ENCODE data around the gene COL25A1. TPM values are rescaled to one million over a fixed set of nuclear protein-coding genes. Genes with fewer than 3 reads are reported as not detected.

COL25A1 gene
- total RNA-seq, 1 donor from 2014 or later = 3.9 TPM

DNA sequence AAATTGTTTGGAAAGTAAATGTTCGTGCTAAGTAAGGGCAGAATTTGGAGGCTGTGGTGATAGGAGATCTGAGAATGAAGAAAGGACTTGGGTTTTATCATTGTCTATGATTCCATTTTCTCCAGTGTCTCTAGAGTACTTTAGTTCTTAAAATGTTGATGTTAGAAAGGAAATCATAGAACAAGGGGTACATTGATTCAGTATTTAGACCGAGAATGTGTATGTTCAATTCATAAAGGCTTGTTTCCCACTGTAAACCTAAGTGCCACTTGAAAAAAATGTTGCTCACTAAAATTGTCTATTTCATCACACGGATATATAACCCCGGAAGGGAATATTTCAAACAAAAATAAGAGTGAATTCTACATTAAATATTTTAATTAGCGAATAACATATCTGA is 380.3 kb downstream of the COL25A1 start:
- Mint-ChIP-seq H3K9me3 (ENCODE audit: low read depth) (no peaks in the 10 kb centered on the region), H3K36me3 (ENCODE audit: insufficient read depth) (no peaks in the 10 kb centered on the region), H3K4me1 (ENCODE audit: low read depth) (peaks cover 6% of the 10 kb centered on the region), H3K4me3 (ENCODE audit: low read depth) (no peak overlapping the region), H3K27ac (no peak overlapping the region), H3K27me3 (no peaks in the 10 kb centered on the region)
- TF ChIP-seq CTCF (IDR thresholded peaks at IDR 0.05; ENCODE audit: unreplicated experiment) = no peak
- no peak for DNase-seq (ENCODE audit: low spot score, unreplicated experiment)

- Mint-ChIP-seq H3K27me3 (no peaks in the 10 kb centered on the region), H3K27ac (no peak overlapping the region), H3K36me3 (ENCODE audit: insufficient read depth) (no peaks in the 10 kb centered on the region), H3K9me3 (ENCODE audit: low read depth) (no peaks in the 10 kb centered on the region), H3K4me3 (ENCODE audit: low read depth) (no peak overlapping the region), H3K4me1 (ENCODE audit: low read depth) (peaks cover 6% of the 10 kb centered on the region)
- no peak for TF ChIP-seq CTCF (IDR thresholded peaks at IDR 0.05; ENCODE audit: unreplicated experiment)
- no peak for DNase-seq (ENCODE audit: low spot score, unreplicated experiment)
Observed at GRCh38 chr4:108920395-108921087, 381.9 kb downstream of the COL25A1 start.

DNA sequence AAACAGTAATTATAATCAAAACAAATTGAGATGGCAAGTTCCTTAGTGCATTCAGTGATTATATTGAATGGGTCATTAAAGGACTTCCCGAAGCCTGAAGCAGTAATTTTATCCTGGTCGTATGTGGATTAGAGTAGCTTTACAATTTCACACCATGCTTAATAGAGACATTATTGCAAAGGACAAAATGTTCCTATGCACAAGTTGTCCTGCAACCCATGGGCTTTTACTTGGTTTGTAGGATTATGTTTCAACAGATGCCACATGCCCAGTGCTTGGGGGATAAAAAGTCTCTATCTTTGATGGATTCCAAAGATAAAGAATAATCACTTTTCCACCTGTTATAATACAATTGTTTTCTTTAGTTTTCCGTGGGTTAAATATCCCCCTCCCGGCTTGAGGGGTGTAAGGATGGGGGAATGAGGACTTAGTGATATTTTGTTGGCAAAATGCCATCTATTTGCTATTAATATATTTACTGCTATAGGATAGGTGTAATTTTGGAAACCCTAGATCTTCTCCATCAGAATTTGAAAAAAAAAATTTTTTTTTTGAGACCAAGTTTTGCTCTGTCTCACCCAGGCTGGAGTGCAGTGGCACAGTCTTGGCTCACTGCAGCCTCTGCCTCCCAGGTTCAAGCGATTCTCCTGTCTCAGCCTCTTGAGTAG is 383.1 kb downstream of the COL25A1 start:
- no peak for DNase-seq (ENCODE audit: low spot score, unreplicated experiment)
- no peak for TF ChIP-seq CTCF (IDR thresholded peaks at IDR 0.05; ENCODE audit: unreplicated experiment)
- Mint-ChIP-seq H3K4me1 (ENCODE audit: low read depth) (peaks cover 6% of the 10 kb centered on the region), H3K27ac (no peak overlapping the region), H3K27me3 (no peaks in the 10 kb centered on the region), H3K36me3 (ENCODE audit: insufficient read depth) (no peaks in the 10 kb centered on the region), H3K4me3 (ENCODE audit: low read depth) (no peak overlapping the region), H3K9me3 (ENCODE audit: low read depth) (no peaks in the 10 kb centered on the region)

DNA sequence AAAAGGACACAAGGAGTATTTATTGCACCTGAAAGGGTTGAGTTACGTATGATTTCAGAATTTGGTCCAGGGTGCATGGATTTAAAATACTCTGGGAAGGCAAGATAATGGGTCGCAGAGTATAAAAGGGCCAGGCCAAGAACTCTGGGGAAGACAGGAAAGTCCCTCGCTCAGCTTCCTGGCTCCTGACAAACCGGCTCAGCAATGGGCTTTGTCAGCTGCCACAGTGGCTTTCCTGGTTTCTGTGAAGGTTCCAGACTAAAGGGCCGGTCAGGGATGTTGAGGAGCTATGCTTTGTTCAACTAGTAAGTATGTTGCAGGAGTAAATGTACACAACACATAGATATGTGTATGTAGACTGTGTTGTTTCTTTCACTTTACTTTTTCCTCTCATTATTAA is 385.2 kb downstream of the COL25A1 start:
- TF ChIP-seq CTCF (IDR thresholded peaks at IDR 0.05; ENCODE audit: unreplicated experiment) = no peak
- no peaks in the 10 kb centered on the region for H3K9me3 Mint-ChIP-seq (ENCODE audit: low read depth)
- H3K4me1 Mint-ChIP-seq (ENCODE audit: low read depth) = peaks cover 6% of the 10 kb centered on the region
- DNase-seq (ENCODE audit: low spot score, unreplicated experiment) = no peak
- no peaks in the 10 kb centered on the region for H3K27me3 Mint-ChIP-seq
- H3K4me3 Mint-ChIP-seq (ENCODE audit: low read depth) = no peak overlapping the region
- H3K27ac Mint-ChIP-seq = no peak overlapping the region
- H3K36me3 Mint-ChIP-seq (ENCODE audit: insufficient read depth) = no peaks in the 10 kb centered on the region

- no peak for TF ChIP-seq CTCF (IDR thresholded peaks at IDR 0.05; ENCODE audit: unreplicated experiment)
- Mint-ChIP-seq H3K4me1 (ENCODE audit: low read depth) (peaks cover 10% of the 10 kb centered on the region), H3K9me3 (ENCODE audit: low read depth) (no peaks in the 10 kb centered on the region), H3K36me3 (ENCODE audit: insufficient read depth) (no peaks in the 10 kb centered on the region), H3K4me3 (ENCODE audit: low read depth) (no peak overlapping the region), H3K27ac (no peak overlapping the region), H3K27me3 (no peaks in the 10 kb centered on the region)
- DNase-seq (ENCODE audit: low spot score, unreplicated experiment) = no peak
Observed at GRCh38 chr4:108916638-108917037, 385.8 kb downstream of the COL25A1 start.
